ENCODE data around the gene SYP.
"Not testable (repeated sequence)": the region's sequence is repeated elsewhere in the genome, so short reads cannot be mapped to it uniquely, and the experiment has no call there.

The SYP gene

GRCh38 chrX:49189606-49190005, 10.4 kb downstream of the SYP start:
- no peak for DNase-seq (ENCODE audit: low read depth in 2 of 2)

- no peak for DNase-seq (ENCODE audit: low read depth in 2 of 2)
Measured at GRCh38 chrX:49188468-49189076, 11.4 kb downstream of the SYP start.

GRCh38 chrX:49187526-49187925, 12.5 kb downstream of the SYP start:
- no peak for DNase-seq (ENCODE audit: low read depth in 2 of 2)

DNA sequence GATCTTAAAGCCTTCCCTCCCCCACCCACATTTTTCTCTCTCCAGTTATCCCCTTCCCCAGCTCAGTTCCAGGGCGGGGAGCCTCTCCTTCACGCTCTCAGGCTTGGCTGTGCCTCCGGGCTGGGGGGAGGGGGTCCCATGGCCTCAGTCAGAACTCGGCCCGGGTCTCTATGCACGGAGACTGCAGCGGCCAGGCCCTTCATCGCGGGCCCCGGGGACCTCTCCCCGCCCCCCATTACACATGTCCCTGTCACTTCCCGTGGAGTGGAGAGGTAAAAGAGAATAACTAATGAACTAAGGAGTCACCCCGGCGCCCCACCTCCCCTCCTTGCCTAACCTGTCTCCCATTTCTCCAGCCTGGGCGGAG, 13.0 kb downstream of the SYP start:
- DNase-seq (ENCODE audit: low read depth in 2 of 2) = no peak

DNA sequence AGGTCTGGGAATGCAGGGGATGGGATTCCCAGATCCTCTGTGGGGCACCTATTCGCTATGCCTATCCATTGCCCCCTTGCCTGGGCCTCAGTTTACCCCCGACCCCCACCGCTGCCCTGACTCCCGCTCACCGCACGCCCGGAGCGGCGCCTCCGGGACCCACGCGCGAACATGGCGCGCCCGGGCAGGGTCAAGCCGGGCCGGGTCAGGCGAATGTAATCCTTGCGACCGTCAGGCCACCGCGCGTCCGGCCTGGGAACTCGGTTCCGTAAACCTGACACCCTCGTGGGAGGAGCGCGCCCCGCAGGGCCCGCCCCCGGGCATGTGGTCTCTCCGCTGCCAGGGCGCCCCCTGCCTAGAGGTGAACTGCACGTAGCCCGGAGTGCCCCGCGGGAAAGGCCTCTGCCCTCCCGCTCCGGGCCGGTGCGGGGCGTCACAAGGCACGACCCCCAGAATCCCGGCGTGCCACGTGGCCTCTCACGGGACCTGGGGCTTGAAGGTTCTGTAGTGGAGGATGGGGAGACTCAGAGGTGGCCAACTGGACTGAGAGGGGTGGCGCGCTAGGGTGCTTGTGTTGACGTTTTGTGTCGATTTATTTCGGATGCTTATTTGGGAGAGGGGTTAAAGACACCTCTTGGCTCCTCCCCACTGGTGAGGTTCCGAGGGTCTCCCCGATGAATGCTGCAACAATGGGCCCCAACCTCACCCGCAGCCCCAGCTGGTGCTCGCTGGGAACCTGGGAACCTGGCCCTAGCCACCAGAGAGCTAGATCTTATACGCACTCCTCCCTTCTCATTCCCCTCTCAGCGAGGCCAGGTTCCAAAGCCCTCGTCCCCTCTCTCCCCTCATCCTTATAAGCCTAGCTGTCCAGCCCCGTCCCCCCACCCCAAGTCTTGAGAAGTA, 13.6 kb downstream of the SYP start, which contains the start of gene PRICKLE3:
Gene PRICKLE3, minus strand, starts transcription at position 249 of the 903 bp plus-strand sequence. Its CDS starts 76 bp downstream, at position 173.
- DNase-seq (ENCODE audit: low read depth in 2 of 2) = peak; percentile 29 to 58

- no peak for DNase-seq (ENCODE audit: low read depth in 2 of 2)
Measured at GRCh38 chrX:49184294-49185281, 15.4 kb downstream of the SYP start.

DNA sequence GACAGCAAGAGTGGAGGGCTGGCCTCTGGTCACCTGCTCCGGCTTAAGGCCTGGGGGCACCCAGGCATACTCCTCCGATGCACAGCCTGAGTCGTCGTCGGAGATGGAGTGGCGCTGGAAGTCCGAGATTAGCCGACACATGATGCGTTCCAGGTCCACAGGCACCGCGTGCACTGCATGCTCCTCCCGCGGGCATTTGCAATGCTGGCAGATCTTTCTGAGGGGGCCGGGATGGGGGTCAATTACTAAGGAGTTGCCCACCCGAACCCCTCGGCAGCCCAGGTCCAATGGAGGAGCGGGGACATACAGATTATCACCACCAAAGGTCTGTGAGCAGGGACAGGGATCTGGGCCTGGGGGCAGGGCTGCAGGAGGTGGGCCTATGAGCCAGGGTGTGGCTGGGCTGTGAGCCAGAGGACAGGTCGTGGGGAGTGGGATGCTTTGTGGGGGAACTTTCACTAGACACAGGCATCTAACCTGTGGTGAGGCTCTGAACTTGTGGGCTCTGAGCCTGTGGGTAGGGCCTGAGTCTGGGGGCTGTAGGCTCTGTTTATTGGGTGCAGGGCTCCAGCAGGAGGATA, 16.2 kb downstream of the SYP start:
- DNase-seq (ENCODE audit: low read depth in 2 of 2) = no peak

- no peak for DNase-seq (ENCODE audit: low read depth in 2 of 2)
Measured at GRCh38 chrX:49179358-49179757, 20.6 kb downstream of the SYP start.

DNA sequence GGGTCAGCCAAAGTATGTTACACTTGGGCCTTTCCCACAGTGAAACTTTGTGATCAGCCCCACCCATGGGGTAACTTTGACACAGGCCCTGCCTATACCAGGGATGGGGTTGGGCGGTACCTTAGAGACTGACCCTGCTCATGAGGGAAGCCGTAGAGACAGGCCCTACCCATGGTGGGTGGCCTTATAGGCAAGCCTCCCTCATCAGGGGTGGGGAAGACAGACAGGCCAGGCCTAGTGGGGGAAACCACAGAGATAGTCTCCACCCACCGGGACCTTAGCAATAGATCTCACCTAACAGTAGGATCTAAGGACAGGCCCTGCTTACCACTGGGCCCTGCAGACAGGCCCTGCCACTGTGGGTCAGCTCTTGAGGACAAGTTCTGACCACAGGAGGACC, 21.5 kb downstream of the SYP start:
- no peak for DNase-seq (ENCODE audit: low read depth in 2 of 2)

DNA sequence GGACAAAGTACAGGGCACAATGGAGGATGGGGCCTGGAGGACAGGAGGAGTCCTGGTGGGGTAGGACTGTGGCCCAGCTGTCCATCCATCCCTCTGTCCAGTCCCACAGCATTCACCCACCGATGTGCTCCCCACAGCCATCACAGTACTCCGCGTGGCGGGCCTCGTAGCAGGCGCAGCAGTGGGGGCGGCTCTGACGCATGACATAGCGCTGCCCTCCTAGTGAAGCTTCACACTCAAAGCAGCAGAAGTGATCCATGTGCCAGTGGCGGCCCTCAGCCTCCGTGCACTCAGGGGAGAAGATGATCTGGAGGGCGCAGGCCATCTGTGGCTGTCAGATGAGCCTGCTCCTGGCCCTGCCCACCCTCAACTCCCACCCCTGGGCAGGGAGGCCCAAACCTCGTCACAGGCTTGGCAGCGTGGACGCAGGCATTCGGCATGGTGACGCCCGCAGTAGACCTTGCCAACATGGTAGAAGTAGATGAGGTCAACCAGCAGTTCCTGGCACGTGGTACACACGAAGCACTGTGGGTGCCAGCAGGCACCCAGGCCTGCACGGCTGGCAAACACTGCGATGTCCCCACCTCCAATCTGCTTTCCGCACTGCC, 22.0 kb downstream of the SYP start:
- no peak for DNase-seq (ENCODE audit: low read depth in 2 of 2)

DNA sequence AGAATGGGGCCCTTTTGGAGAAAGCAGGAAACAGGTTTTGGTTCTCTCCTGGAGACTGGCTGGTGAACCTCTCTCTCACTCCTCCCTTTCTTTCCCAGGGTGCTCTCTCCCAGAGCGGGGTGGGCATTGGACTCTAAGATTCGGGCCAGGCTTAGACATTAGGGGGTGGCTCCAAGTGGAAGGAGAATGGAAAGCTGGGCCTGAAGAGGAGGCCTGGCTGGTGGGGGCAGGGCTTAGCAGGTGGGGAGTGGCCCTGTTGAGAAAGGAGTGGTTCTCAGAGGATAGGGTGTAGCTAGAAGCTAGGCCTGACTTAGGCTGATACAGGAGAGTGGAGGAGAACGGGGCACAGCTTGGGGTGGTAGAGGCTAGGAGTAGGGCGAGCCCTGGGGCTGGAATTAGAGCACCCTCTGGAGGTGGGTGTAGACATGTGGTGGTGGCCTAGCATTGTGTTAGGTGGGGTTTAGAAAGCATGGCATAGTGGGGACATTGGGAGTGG, 22.6 kb downstream of the SYP start:
- no peak for DNase-seq (ENCODE audit: low read depth in 2 of 2)

DNA sequence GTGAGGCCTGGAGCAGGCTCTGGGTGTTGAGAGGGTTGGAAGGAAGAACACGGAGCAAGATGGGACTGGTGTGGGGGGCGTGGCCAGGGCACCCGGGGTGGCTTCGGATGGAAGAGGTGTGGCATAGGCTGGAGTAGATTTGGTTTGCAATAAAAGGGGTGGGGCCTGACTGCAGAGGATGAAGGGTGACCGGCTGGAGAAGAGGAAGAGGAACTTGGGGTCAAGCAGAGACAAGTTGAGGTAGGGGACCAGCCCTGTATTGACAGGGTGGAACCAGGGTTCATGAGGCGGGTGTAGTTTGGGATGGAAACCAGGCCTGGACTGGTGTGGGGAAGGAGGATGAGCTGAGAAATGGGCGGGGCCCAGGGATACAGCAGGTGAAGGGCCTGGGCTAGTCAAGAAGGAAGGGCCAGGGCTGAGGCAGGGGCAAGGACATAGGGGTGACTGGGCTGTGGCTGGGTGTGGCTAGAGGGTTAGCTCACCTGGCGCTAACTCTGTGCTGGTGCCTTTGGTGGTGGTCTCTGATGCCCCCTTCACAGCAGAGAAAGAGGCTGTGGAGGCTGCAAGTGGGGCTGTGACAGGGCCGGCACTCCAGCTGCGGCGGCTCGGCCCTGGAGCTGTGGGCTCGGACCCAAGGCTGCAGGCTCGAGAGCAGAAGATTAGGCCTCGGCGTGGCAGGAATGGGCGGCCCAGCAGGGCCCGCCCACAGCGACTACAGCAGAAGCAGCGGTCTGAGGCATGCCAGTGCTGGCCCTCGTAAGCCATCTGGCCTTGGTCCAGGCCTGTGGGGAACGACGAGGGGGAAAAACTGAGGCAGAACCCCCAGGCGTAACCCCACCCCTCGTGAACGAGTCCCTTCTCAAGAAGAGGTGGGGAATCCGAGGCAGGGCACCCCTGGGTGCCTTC, 23.3 kb downstream of the SYP start:
- DNase-seq (ENCODE audit: low read depth in 2 of 2) = no peak

- no peak for DNase-seq (ENCODE audit: low read depth in 2 of 2)
Measured at GRCh38 chrX:49175435-49176274, 24.3 kb downstream of the SYP start.

DNA sequence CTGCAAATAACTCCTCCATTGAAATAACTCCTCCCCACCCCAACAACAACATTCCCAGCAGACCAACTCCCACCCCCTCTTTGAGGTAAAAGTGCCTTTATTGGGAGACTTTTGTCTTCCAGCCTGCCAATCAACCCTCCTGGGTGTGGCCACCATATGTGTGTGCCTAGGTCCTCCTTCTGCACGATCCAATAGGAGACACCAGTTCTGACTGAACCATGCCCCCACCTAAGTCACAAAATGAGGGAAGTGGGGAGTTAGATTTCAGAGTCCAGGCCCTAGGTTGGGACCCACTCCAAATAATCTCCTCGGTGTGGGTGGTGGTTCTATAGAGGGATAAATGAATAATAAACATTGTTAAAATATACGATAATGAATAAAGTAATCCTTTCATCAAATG, 25.3 kb downstream of the SYP start:
- no peak for DNase-seq (ENCODE audit: low read depth in 2 of 2)

DNA sequence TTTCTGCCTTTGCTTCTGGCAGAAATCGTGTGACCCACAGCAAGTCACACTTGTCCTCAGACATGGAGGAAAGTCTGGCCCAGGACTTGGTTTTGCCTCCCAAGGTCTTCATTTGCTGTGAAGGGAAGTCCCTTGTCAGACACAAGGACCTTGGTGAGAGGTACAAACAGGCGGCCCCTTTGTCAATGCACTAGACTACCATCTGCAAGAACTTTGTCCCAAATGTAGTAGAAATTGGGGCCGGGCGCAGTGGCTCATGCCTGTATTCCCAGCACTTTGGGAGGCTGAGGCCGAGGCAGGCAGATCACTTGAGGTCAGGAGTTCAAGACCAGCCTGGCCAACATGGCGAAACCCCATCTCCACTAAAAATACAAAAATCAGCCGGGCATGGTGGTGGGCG, 26.4 kb downstream of the SYP start:
- DNase-seq (ENCODE audit: low read depth in 2 of 2) = not testable (repeated sequence)

- peak; percentile 43 to 49 for DNase-seq (ENCODE audit: low read depth in 2 of 2)
Measured at GRCh38 chrX:49172280-49172780, 27.7 kb downstream of the SYP start.

GRCh38 chrX:49171752-49172279, 28.2 kb downstream of the SYP start, which contains the start of gene PLP2:
Gene PLP2, plus strand, starts transcription at chrX:49171898. Its CDS starts 103 bp downstream, at chrX:49172001.
- DNase-seq (ENCODE audit: low read depth in 2 of 2) = peak; percentile 60 to 66

- no peak for DNase-seq (ENCODE audit: low read depth in 2 of 2)
Measured at GRCh38 chrX:49167740-49168108, 32.3 kb downstream of the SYP start.

Measured in stimulated activated CD8-positive, alpha-beta memory T cell treated with anti-CD3 and anti-CD28 coated beads, Interleukin-2, amount 100 ng/mL, for 1 hour (primary cell).